NCI-H2107 (cell line): Measurements from ENCODE around the gene SCRN1.
A peak's percentile ranks its signal among the peaks of the same experiment; 100 is the strongest.
"Not testable (repeated sequence)": the region's sequence is repeated elsewhere in the genome, so short reads cannot be mapped to it uniquely, and the experiment has no call there.

Experiments used
- DNase-seq: peaks from one replicate; lab custom pipeline; 2025; lab: John Stamatoyannopoulos, UW

SCRN1 gene

DNA sequence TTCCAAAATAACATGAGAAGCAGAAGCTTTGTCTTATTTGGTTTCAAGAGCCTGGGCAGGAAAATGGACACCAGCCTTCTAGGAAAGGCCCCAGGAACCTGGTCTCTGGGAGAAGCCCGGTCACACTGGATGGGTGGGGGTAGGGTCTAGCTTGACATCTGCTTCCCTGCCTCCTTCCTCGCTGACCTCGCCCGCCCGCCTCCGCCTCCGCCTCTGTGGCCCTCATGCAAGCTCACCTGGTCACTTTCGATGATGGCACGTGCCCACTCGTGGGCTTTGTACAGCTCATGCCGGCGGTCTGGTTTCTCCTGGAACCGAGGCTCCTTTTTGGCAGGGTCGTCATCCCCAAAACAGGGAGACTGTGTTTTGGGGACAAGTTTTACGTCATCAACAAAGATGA lies 63.4 kb downstream of the SCRN1 start:
- no peak for DNase-seq

GRCh38 chr7:29924684-29925083 lies 64.9 kb downstream of the SCRN1 start:
- DNase-seq, result no peak

DNA sequence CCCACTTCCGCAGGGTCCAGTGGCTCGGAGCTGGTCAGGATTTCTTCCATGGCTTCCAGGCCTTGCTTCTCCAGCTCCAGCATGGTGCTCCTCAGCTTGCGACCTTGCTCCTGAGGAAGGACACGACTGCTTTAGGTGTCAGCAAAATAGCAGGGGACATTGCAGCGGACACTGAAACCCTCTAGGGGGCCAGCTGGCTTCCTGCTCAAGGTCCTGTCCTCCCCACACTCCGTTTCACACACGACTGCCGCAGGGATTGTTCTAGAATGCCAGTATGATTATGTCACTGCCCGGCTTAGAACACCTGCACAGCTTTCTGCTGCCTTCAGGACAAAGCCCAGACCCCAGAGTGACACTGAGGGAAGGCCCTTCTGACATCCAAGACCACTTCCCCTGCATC lies 65.6 kb downstream of the SCRN1 start:
- no peak for DNase-seq

- no peak for DNase-seq
Observed at GRCh38 chr7:29922921-29923700, 66.5 kb downstream of the SCRN1 start.

DNA sequence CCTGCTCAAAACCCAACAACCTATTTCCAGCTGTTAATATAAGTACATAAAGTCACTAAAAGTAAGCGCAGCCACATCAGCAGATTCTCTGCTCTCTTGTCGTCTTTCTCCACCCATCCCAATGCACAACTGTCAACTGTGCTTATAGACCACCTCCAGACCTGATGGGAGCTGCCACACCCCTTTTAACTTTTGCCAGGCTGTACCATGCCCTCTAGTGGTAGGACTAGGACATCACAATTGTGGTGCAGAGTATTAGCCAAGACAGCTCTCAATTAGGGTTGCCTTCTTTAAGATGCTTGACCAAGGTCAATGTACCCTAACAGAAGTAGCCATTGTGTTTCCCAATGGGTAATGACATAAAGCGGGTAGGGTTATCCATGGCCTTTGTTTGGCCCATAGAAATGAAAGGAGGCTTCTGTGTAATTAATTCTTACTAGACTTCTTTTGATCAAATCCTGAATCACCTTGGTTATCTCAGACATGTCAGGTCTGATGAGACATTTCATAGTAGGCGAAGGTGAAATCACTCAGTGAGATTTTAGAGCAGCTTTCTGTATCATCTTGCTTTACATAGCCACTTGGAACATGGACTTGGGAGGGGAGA lies 68.1 kb downstream of the SCRN1 start:
- DNase-seq, result peak; percentile 20

GRCh38 chr7:29920491-29920890 lies 69.1 kb downstream of the SCRN1 start:
- no peak for DNase-seq

DNA sequence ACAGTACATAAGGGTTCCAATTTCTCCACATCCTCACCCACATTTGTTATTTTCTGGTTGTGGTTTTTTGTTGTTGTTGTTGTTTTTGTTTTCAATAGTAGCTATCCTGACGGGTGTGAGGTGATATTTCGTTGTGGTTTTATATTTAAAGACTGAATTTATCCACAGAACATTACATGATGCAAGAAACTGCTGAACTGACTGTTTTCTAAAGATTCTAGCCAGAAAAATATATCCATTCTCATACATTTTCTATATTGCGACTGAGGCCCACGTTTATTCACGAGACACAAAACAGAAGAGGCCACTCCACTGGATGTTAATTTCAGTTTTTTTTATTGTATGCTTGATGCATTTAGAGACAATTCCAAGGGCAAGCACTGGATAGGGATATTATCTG lies 69.8 kb downstream of the SCRN1 start:
- no peak for DNase-seq

GRCh38 chr7:29918850-29919249 lies 70.8 kb downstream of the SCRN1 start:
- no peak for DNase-seq

- peak; percentile 58 for DNase-seq
Observed at GRCh38 chr7:29917641-29918040, 72.0 kb downstream of the SCRN1 start.

DNA sequence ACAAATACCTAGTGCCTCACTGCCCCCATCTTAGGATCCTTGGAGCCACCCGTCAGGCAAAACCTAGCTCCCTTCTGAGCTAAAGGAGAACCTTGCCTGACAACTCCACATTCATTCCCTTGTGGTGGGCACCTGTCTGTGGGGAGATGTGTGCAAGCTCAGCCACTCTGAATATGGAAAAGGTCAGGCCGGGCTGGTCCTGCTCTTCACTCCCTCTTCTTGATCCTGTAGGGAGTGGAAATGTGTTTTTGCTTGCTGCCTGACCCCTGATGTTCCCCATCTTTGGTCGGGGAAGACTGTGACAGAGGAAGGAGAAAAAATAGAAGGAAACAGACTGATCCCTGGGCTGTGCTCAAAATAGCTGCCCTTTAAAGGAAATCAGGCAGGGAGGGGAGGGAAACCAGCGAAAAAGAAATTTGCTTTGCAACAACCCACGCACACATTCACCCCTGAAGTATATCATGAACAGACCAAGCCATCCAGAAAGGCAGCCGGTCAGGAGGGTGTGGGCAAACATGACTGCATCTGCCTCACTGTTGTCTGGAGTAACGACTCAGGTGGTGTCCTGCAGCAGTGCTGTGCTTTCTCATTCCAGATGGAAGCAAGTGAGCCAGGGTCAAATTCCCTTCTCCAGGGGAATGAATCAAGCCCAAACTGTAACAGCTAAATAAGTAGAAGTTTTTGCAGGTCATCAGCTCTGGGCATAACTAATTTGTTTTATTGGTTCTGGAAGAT lies 74.0 kb downstream of the SCRN1 start:
- DNase-seq, result no peak

GRCh38 chr7:29914180-29914579 lies 75.4 kb downstream of the SCRN1 start:
- DNase-seq, result no peak

DNA sequence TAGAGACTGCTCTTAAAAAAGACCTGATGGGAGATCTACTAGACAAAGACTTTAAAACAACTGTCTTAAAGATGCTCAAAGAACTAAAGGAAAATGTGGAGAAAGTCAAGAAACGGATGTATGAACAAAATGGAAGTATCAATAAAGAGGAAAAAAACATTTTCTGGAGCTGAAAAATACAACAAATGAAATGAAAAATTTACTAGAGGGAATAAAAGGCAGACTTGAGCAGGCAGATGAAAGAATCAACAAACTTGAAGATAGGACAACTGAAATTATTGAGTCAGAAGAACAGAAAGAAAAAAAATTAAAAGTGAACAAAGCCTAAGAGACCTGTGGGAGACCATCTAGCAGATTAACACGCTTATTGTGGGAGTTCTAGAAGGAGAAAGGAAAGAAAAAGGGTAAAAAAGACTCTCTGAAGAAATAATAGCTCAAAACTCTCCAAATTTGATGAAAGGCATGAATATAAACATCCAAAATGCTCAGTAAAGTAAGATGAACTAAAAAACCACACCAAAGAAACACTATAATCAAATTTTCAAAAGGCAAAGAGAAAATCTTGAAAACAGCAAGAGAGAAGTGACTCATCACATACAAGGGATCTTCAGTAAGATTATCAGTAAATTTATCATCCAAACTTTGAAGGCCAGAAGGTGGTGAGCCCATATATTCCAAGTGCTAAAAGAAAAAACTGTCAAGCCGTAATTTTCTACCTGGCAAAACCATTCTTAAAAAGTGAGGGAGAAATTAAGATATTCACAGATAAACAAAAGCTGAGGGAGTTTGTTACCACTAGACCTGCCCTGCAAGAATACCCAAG lies 83.2 kb downstream of the SCRN1 start:
- DNase-seq, result no peak

GRCh38 chr7:29900745-29901144 lies 88.9 kb downstream of the SCRN1 start:
- DNase-seq, result no peak

- DNase-seq, result no peak
Observed at GRCh38 chr7:29898301-29898700, 91.3 kb downstream of the SCRN1 start.

- no peak for DNase-seq
Observed at GRCh38 chr7:29896685-29897411, 92.8 kb downstream of the SCRN1 start.

DNA sequence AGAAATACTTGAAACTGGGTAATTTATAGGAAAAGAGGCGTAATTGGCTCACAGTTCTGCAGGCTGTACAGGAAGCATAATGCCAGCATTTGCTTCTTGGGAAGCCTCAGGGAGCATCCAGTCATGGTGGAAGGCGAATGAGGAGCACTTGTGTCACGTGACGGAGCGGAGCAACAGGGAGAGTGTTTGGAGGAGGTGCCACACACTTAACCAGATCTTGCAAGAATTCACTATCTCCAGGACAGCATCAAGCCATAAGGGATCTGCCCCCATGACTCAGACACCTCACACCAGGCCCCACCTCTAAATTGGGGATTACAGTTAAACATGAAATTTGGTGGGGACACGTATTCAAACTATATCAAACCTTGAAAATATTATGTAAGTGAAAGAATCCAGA lies 94.0 kb downstream of the SCRN1 start:
- no peak for DNase-seq

GRCh38 chr7:29894256-29894655 lies 95.3 kb downstream of the SCRN1 start:
- no peak for DNase-seq

DNA sequence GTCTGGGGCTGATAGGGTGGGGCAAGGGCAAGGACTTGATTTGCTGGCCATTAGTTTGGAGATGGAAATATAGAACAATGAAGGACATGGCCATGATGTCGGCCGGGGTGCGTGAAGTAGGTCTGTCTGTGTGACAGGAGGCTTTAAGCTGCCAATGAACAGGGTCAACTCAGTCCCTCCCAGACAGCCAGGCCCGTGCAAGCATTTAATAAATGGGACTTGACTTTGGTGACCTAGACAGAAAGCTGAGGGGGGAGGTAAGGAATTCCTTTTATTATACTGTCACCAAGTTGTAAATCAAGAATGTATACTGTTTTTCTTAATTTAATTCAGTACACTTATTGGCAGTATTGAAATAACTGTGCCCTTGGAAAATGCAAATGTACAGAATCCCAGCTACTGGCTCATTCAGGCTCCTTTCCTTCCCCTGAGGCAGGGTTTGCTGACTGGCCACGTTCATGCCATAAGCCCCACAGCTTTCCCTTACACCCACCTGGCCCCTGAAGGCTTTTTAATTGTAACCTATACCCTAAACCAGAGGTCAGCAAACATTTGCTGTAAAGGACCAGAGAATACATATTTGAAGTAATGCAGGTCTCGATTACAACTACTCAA lies 96.1 kb downstream of the SCRN1 start:
- no peak for DNase-seq

DNA sequence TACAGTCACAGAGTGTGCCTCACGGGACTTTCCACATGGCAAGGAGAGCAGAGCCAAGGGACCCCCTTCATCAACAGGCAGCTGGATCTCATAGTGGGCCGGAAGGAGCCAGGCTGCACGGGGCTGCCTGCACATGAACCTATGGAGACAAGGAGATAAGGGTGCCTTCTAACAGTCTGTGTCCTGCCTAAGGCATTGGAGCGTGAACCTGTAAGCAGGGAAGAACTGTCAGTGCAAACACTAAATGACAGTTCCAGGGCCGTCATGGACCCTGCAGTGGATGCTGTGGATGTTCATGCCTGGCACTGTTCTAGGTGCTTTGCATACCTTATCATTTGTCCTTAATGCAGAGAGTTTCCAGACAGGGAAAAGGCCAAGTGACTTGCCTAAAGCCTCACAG lies 97.4 kb downstream of the SCRN1 start:
- DNase-seq, result no peak

GRCh38 chr7:29891766-29892165 lies 97.8 kb downstream of the SCRN1 start:
- no peak for DNase-seq

GRCh38 chr7:29890786-29891185 lies 98.8 kb downstream of the SCRN1 start:
- DNase-seq, result not testable (repeated sequence)
